Uterus (tissue), 2 donors: ENCODE results near the gene COL23A1.

ENCODE experiments used
- POLR2A ChIP-seq, 2 donors: fragments of 450-650 bp; IDR thresholded peaks; one replicate each; pipeline ENCODE4 v1.6.1; 2016; ENCODE audit warnings: antibody characterized with exemption in 2 of 2, mild to moderate bottlenecking in 1 of 2, moderate library complexity in 1 of 2
- TF ChIP-seq, protein P1 (sequence below), 4 experiments: fragments of 200-600 bp in 2 of 4; fragments of 450-650 bp in 2 of 4; sonication (generic) in 2 of 4; IDR thresholded peaks; one replicate each; pipeline ENCODE4 v1.5.1; 2016 to 2019; ENCODE audit warnings: antibody characterized with exemption in 4 of 4, mild to moderate bottlenecking in 2 of 4, moderate library complexity in 1 of 4

DNA sequence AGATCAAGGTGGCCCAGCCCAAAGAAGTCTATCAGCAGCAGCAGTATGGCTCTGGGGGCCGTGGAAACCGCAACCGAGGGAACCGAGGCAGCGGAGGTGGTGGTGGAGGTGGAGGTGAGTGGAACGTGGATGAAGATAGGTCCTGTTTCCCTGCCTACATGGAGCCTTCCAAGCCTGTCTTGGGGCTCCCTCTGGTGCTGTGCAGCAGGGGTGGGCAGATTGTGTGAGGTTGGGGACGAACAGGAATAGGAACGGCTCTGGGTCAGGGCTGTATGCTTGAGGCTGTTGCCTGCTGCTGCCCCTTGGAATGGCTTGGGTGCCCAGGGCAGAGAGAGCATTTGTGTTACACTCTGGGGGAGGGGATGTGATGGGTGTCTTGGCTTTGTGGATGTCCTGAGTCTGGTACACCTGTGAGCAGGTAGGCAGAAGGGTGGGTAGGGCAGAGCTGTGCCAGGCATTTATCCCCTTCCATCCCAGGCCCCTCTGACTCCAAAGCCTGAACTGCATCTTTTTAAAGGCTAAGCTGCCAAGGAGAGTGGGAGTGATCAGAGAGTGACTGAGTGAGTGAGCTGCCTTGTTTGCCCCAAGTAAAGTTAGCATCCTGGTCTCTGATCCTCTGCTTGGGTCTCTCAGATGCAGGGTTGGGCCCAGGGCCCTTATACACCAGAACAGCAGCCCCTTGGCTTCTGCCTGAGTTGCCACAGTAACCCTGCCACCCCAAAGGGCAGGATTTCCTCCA, 380.7 kb downstream of the COL23A1 start:
- TF ChIP-seq, protein P1, sequence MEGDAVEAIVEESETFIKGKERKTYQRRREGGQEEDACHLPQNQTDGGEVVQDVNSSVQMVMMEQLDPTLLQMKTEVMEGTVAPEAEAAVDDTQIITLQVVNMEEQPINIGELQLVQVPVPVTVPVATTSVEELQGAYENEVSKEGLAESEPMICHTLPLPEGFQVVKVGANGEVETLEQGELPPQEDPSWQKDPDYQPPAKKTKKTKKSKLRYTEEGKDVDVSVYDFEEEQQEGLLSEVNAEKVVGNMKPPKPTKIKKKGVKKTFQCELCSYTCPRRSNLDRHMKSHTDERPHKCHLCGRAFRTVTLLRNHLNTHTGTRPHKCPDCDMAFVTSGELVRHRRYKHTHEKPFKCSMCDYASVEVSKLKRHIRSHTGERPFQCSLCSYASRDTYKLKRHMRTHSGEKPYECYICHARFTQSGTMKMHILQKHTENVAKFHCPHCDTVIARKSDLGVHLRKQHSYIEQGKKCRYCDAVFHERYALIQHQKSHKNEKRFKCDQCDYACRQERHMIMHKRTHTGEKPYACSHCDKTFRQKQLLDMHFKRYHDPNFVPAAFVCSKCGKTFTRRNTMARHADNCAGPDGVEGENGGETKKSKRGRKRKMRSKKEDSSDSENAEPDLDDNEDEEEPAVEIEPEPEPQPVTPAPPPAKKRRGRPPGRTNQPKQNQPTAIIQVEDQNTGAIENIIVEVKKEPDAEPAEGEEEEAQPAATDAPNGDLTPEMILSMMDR (IDR thresholded peaks at IDR 0.05) = no peak
- no peak for TF ChIP-seq POLR2A (IDR thresholded peaks at IDR 0.05)
